GM19023 (cell line): ENCODE results near the gene NR6A1.

Source experiments
- ATAC-seq: cut with Tn5 transposase; IDR thresholded peaks from one replicate; pipeline ENCODE4 v1.9.1; 2021; ENCODE audit warnings: mild to moderate bottlenecking, moderate library complexity; ENCODE audit not compliant: unreplicated experiment

NR6A1 gene

DNA sequence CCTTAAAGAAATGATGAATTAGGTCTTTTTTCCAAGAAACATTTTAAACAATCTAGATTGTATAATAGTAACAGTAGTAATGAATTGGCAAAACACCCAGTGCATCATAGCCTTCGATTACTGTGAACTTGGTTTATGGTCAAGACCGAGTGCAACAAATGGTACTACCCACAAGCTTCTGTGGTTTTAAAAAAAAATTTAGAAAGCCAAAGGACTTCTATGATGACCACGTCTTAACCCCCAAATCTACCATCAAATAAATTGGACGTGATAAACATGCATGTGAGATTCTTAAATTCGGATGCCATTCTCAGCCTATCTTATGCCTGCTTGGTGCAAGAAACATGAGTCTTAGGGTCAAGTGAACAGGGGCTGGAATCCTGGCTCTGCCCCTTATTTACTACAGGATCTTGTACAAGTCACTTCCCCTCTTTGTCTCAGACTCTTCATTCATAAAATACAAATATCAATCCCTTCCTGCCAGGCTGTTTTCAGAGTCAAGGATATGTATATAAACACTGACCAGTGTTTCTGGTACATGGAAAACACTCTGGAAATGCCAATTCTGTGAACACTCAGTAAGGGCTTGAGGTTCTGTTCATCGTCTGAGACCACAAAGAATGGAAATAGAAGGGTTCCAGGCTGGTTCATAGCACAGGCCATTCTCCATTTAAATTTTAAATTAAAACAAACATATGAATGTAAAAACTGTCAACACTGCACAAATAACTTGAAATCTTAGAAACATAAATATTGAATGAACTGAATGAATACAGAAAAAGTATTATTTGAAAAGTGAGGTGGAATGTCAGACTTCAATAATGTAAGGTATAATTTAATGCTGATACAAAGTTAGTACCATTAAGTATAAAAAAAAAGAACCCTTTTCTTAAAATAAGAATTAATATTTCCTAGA is 107.8 kb downstream of the NR6A1 start:
- ATAC-seq, result no peak

DNA sequence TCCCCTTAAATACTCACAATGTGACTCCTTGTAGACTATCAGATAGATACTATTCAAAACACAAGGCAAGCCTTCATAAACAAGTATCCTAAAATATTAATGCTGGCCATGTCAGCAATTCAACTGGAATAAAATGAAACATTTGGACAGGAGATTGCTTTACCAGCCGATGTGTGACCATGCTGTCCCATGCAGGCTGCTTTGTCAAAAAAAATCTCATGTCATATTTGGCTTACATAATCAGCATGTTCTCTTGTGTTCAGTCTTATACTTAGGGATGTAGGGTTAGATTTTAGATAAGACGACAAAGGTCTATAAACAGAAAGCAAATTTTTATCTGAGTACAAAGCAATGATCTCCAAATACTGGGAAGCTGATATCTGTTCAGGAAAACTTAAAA is 108.5 kb downstream of the NR6A1 start:
- no peak for ATAC-seq

GRCh38 chr9:124661271-124661670 is 109.8 kb downstream of the NR6A1 start:
- no peak for ATAC-seq

DNA sequence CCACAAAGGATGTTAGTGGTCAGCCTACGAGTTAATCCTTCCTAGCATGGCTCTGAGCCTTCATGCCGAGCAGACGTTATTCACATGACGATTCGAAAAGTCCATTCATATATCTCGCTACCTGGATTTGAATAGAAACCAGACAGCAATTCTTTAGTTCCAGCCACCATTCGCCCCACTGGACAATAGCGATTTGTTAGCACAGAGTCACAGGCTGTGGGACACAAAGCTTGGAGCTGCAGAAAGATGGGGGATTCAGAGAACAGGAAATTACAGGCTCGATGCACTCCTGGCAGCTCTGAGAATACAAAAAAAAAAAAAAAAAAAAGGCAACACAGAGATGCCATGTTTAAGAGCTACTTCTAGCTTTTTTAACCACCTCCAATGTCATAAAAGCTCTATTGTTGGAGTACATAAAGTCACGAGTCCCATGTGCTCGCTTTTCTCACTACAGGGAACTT is 110.7 kb downstream of the NR6A1 start:
- no peak for ATAC-seq

DNA sequence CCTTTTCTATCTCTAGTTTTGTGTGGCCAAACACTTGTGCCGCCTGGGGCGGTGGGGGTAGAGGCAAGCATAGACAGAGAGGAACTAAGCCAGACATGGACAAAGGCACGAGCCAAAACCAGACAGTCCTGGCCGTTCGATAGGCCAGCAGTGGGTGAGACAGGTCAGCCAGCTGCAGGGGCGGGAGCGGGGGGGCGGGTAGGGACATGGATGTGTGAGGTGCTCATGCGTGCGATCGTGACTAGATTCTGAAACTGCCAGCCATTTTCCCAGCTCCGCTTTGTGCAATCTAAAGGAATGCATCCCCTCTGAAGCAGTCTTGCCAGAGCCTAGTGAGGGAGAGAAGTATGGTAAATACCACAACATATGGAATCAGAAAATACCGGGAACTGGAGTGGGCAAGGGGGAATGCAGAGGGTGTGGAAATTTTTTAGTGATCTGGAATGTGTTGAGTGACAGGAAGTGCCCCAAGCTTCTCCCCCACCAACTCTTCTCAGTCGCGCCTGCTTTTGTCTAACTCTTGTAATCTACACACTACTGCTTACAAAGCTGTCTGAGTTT is 111.9 kb downstream of the NR6A1 start:
- no peak for ATAC-seq

- peak; percentile 89 for ATAC-seq
Observed at GRCh38 chr9:124658165-124659017, 112.7 kb downstream of the NR6A1 start.

GRCh38 chr9:124657516-124657915 is 113.6 kb downstream of the NR6A1 start:
- no peak for ATAC-seq

DNA sequence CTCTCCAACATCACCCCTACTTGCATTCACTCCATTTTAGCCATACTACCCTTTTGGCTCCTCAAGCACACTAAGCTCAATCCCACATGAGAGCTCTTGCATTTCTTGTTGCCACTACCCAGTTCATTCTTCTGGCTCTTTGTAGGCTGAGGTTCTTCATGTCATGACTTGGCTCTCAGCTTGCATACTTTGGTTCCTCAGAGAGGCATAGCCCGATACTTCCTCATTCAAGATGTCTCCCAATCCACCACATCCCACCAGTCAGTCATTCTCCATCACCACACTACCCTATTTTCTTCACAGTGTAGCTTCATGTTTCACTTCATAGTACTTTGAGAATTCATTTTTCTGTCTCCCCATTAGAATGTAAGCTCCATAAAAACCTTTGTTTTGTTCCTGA is 116.7 kb downstream of the NR6A1 start:
- ATAC-seq, result no peak

- ATAC-seq, result no peak
Observed at GRCh38 chr9:124652615-124653393, 118.3 kb downstream of the NR6A1 start.

DNA sequence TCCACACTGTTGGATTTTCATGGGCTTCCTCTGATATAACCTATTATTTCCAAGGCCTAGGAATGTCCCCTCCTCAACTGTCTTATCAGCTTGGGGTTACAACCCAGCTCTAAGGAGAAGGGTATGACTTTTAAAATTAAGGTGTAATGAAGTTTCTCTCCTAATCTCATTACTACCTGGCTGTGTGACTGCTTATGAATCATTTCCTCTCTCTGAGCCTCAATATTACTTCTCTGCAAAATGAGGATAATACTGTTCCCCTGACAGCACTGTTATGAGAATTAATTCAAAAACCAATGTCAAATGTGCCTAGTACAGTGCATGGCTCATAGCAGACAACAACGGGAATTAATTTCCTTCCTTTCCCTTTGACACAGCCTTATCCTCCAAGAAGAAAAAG is 118.9 kb downstream of the NR6A1 start:
- ATAC-seq, result no peak

DNA sequence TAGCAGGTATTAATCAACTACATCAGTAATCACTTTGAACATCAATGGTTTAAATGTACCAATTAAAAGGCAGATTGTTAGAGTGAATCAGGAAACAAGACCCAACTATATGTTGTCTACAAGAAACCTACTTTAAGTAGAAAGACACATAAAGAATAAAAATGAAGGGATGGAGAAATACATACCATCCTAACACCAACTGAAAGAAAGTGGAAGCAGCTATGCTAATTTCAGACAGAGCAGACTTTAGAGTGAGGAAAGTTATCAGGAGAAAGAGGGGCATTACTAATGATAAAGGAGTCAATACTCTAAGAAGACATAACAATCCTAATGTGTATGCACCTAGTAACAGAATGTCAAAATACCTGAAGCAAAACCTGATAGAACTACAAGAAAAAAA is 125.8 kb downstream of the NR6A1 start:
- ATAC-seq, result no peak

DNA sequence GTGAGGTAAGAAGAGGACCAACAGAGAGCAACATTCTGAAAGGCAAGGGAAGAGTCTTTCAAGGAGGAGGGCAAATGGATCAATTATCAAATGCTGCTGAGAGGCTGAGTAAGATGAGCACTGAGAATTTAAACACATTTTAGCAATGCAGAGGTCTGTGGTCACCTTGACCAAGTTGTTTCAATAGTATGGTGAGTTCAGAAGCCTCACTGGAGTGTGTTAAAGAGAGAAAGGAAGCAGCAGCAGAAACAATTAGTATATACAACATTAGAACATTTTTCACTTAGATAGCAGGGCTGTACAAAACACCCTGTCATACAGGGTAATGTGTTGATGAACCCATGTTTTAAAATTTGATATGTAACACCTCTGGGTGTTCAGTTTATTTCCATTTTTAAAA is 131.5 kb downstream of the NR6A1 start:
- ATAC-seq, result no peak

GRCh38 chr9:124635285-124635684 is 135.8 kb downstream of the NR6A1 start:
- ATAC-seq, result no peak

- ATAC-seq, result no peak
Observed at GRCh38 chr9:124632077-124632621, 139.0 kb downstream of the NR6A1 start.

DNA sequence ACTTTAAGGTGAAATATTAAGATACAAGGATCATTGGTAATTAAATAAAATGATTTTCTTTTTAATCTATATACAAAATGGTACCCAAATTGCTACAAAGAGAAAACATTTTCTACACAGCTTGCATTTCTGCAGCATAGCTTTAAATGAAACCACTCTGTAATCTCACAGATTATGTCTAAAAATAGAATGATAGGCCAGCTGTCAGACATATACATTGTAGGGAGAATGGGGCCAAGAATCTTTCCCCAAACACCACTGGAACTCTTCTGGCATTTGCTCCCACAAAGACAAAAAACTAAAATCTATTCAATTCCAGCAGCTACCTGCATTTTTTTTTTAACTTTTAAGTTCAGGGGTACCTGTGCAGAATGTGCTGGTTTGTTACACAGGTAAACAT is 139.8 kb downstream of the NR6A1 start:
- ATAC-seq, result no peak

DNA sequence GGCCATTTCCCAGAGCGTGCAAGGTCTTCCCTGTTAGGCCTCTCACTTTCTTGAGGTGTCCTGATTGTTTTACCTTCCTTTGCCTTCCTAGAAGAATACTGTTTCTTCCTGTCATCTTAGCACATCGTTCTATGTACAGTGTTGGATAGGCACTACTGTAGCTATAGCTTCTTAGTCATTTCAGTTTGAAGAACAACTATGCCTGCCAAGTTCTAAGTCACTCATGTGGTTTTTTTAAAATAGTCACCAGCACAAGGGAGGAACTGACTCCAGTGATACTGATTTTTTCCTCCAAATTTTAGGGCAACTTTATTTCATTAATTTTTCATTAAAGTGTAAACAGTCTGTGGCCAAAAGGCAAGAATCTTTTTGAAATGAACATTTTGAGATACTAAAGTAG is 141.5 kb downstream of the NR6A1 start:
- no peak for ATAC-seq

DNA sequence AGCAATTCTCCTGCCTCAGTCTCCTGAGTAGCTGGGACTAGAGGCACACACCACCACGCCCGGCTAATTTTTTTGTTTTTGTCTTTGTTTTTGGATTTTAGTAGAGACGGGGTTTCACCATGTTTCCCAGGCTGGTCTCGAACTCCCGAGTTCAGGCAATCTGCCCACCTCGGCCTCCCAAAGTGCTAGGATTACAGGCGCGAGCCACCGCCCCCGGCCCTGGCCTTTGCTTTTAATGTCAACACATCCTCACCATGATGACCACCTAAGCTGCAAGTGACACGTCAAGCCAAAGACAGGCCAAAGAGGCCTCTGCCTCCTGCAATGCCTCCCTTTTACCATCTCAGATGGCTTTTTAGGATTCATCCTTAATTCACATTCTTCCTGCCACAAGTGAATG is 142.4 kb downstream of the NR6A1 start:
- ATAC-seq, result no peak

DNA sequence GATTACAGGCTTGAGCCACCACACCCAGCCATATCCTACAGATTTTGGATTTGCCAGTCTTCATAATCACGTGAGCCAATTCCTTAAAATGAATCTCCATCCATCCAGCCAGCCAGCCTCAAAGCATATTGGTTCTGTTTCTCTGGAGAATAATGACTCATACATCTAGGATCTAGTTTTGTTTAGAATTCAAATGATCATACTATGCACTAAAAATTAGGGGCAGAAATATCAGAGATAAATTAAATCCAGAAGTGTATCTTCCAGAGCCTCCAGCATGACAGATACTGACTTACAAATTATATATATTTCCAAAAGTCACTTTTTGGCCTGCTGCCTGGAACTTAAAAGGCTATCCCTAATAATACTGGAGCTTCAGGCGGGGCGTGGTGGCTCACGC is 144.8 kb downstream of the NR6A1 start:
- ATAC-seq, result no peak

DNA sequence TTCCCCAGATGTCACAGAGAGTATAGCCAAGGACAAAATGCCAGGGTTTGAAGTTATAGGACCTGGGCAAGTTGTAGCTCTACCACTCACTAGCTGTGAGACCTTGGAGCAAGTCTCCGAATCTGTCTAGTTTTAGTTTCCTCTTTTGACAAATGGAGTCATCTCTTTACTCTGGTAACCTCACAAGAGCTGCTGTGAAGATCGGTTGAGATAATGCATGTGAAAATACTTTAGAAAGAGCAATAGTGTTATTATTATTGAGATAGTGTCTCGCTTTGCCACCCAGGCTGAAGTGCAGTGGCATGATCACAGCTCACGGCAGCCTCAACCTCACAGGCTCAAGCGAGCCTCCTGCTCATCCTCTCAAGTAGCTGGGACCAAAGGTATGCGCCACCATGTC is 146.0 kb downstream of the NR6A1 start:
- no peak for ATAC-seq

DNA sequence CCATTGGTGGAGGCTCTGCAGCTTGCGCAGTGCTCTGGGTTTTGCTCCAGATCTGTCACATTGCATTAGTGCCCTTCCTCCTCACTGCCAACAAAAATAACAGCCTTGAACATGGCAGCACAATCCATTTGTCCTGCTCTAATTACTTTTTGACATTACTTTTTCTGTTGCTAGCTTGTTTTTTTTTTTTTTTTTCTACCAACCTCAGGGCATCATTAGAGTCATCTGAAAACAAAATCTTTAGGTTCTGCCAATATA is 146.4 kb downstream of the NR6A1 start:
- ATAC-seq, result no peak
